Measurements from ENCODE around the gene RSAD2. TPM values are rescaled to one million over a fixed set of nuclear protein-coding genes. Genes with fewer than 3 reads are reported as not detected.
A peak's percentile ranks its signal among the peaks of the same experiment; 100 is the strongest.

Gene RSAD2
- total and polyA plus RNA-seq, 9 of the 15 experiments (the other 6 are each of a cell fraction or from before 2014, with no cell fraction given): 0.15 to 1.4 (median 0.28) TPM

DNA sequence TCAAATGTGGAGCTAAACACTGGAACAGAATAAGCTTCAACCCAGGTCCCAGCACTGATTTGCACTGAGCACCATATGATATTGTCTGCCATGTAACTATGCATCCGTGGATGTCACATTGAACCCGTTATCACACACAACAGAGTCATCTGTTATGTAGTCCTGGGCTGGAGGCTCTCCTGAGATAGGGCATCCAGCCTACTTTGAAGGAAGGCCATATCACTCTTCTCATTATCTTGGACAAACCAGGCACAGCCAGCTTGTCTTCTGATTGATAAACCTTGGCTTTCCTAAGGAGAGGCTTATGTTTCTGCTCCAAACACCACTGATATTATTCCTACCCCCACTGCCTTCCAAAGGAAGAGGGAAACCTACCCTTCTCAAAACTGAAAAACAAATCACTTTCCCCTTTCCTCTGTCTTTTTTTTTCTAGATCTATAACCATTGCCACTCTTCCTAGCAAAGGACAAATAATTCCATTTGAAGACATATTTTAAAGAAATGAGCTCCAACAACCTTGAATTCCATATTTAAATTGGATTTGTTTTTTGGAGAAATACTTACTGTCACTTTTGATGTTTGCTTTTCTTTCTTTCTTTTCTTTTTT, 16.4 kb downstream of the RSAD2 start (continued):
- TF ChIP-seq, protein P1, sequence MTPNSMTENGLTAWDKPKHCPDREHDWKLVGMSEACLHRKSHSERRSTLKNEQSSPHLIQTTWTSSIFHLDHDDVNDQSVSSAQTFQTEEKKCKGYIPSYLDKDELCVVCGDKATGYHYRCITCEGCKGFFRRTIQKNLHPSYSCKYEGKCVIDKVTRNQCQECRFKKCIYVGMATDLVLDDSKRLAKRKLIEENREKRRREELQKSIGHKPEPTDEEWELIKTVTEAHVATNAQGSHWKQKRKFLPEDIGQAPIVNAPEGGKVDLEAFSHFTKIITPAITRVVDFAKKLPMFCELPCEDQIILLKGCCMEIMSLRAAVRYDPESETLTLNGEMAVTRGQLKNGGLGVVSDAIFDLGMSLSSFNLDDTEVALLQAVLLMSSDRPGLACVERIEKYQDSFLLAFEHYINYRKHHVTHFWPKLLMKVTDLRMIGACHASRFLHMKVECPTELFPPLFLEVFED (CRISPR knock-in tag; conservative IDR thresholded peaks at IDR 0.05): peak; percentile 85; the same call in 1 of the 2 replicates
- TF ChIP-seq ZNF584 (CRISPR knock-in tag; IDR thresholded peaks at IDR 0.05; ENCODE audit: low read depth) (peak; percentile 89; the same call in 1 of the 2 replicates), ZFP36 (IDR thresholded peaks at IDR 0.05; ENCODE audit: low read depth, low read length, partially characterized antibody) (peak; percentile 5), HMGN3 (IDR thresholded peaks at IDR 0.05; ENCODE audit: borderline replicate concordance, extremely low read depth, insufficient read length, low read depth, low read length) (peak; percentile 97), TARDBP (IDR thresholded peaks at IDR 0.05) (peak; percentile 98), HCFC1 (IDR thresholded peaks at IDR 0.05; ENCODE audit: low read depth, low read length) (0 out of 2 replicates have a peak, but pooled peaks have one; percentile 5), RFX1 (IDR thresholded peaks at IDR 0.05) (no peak), FOXJ2 (tag; IDR thresholded peaks at IDR 0.05) (peak; percentile 97), NR4A1 (CRISPR knock-in tag; IDR thresholded peaks at IDR 0.05) (peak; percentile 90; the same call in 1 of the 2 replicates), NR4A1 (tag; IDR thresholded peaks at IDR 0.05) (peak; percentile 98), KDM1A (IDR thresholded peaks at IDR 0.05) (peak; percentile 100), NBN (IDR thresholded peaks at IDR 0.05; ENCODE audit: low read depth) (peak; percentile 83; the same call in 1 of the 2 replicates), CREBBP (IDR thresholded peaks at IDR 0.05; ENCODE audit: low read depth, low read length) (no peak), BHLHE40 (IDR thresholded peaks at IDR 0.05; ENCODE audit: low read length) (peak; percentile 73), SMAD2 (IDR thresholded peaks at IDR 0.05; ENCODE audit: low read depth, low read length) (no peak), ATF1 (CRISPR knock-in tag; IDR thresholded peaks at IDR 0.05) (no peak), ATF1 (tag; IDR thresholded peaks at IDR 0.05) (peak; percentile 83), CBX3 (IDR thresholded peaks at IDR 0.05; ENCODE audit: borderline replicate concordance in 1 of 2, low read length in 2 of 2) (peak in 1 of 2 experiments; percentile 90; a peak in 2 of 3 replicates), SRSF9 (IDR thresholded peaks at IDR 0.05; ENCODE audit: borderline replicate concordance, low read depth, low read length) (no peak)
- TF ChIP-seq, protein P2, sequence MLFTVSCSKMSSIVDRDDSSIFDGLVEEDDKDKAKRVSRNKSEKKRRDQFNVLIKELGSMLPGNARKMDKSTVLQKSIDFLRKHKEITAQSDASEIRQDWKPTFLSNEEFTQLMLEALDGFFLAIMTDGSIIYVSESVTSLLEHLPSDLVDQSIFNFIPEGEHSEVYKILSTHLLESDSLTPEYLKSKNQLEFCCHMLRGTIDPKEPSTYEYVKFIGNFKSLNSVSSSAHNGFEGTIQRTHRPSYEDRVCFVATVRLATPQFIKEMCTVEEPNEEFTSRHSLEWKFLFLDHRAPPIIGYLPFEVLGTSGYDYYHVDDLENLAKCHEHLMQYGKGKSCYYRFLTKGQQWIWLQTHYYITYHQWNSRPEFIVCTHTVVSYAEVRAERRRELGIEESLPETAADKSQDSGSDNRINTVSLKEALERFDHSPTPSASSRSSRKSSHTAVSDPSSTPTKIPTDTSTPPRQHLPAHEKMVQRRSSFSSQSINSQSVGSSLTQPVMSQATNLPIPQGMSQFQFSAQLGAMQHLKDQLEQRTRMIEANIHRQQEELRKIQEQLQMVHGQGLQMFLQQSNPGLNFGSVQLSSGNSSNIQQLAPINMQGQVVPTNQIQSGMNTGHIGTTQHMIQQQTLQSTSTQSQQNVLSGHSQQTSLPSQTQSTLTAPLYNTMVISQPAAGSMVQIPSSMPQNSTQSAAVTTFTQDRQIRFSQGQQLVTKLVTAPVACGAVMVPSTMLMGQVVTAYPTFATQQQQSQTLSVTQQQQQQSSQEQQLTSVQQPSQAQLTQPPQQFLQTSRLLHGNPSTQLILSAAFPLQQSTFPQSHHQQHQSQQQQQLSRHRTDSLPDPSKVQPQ (CRISPR knock-in tag; IDR thresholded peaks at IDR 0.05; ENCODE audit: borderline replicate concordance): peak; percentile 81; the same call in 1 of the 2 replicates
- TF ChIP-seq, protein P3, sequence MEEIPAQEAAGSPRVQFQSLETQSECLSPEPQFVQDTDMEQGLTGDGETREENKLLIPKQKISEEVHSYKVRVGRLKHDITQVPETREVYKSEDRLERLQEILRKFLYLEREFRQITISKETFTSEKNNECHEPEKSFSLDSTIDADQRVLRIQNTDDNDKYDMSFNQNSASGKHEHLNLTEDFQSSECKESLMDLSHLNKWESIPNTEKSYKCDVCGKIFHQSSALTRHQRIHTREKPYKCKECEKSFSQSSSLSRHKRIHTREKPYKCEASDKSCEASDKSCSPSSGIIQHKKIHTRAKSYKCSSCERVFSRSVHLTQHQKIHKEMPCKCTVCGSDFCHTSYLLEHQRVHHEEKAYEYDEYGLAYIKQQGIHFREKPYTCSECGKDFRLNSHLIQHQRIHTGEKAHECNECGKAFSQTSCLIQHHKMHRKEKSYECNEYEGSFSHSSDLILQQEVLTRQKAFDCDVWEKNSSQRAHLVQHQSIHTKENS (CRISPR knock-in tag; IDR thresholded peaks at IDR 0.05): no peak
- TF ChIP-seq, protein P4, sequence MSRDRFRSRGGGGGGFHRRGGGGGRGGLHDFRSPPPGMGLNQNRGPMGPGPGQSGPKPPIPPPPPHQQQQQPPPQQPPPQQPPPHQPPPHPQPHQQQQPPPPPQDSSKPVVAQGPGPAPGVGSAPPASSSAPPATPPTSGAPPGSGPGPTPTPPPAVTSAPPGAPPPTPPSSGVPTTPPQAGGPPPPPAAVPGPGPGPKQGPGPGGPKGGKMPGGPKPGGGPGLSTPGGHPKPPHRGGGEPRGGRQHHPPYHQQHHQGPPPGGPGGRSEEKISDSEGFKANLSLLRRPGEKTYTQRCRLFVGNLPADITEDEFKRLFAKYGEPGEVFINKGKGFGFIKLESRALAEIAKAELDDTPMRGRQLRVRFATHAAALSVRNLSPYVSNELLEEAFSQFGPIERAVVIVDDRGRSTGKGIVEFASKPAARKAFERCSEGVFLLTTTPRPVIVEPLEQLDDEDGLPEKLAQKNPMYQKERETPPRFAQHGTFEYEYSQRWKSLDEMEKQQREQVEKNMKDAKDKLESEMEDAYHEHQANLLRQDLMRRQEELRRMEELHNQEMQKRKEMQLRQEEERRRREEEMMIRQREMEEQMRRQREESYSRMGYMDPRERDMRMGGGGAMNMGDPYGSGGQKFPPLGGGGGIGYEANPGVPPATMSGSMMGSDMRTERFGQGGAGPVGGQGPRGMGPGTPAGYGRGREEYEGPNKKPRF (IDR thresholded peaks at IDR 0.05; ENCODE audit: low read depth, low read length): no peak
